Keratinocyte (primary cell): ENCODE results near the gene SLAIN2. TPM values are rescaled to one million over a fixed set of nuclear protein-coding genes. Genes with fewer than 3 reads are reported as not detected.

Experiments
- DNase-seq: peaks from one replicate; pipeline ENCODE4 v3.0.0-alpha.2; 2011; ENCODE audit warnings: low read depth, missing footprints, low spot score
- FAIRE-seq: peaks from 2 replicates; lab custom pipeline; 2011; peaks lifted over from hg19 to GRCh38; lab: Jason Lieb, UNC
- H2AFZ ChIP-seq: 2 replicates; pipeline ENCODE4 v1.6.0; 2012; ENCODE audit warnings: low read length, control low read depth, inconsistent platforms; ENCODE audit not compliant: control insufficient read depth
- H3K27ac ChIP-seq: 2 replicates; pipeline ENCODE4 v1.5.1; 2011; ENCODE audit warnings: low read length; ENCODE audit not compliant: control insufficient read depth, insufficient read depth
- H3K27me3 ChIP-seq: 3 replicates; pipeline ENCODE4 v1.6.0; 2011; ENCODE audit warnings: low read length; ENCODE audit not compliant: control insufficient read depth, insufficient read depth; ENCODE audit errors: extremely low read depth
- H3K36me3 ChIP-seq, 2 experiments: 2 replicates in 1 of 2; 3 replicates in 1 of 2; pipeline ENCODE4 v1.5.1; 2011; ENCODE audit warnings: low read length in 2 of 2, mild to moderate bottlenecking in 1 of 2; ENCODE audit not compliant: control insufficient read depth in 2 of 2, insufficient read depth in 2 of 2; ENCODE audit errors: extremely low read depth in 1 of 2
- H3K4me1 ChIP-seq: 3 replicates; pipeline ENCODE4 v1.5.1; 2011; ENCODE audit warnings: low read length; ENCODE audit not compliant: control insufficient read depth, insufficient read depth; ENCODE audit errors: extremely low read depth
- H3K4me2 ChIP-seq: 3 replicates; pipeline ENCODE4 v1.6.0; 2011; ENCODE audit warnings: low read depth, low read length; ENCODE audit not compliant: control insufficient read depth, insufficient read depth; ENCODE audit errors: extremely low read depth
- H3K4me3 ChIP-seq, 3 experiments: fragments of 200-600 bp in 1 of 3; sonication (generic) in 1 of 3; 2 replicates in 2 of 3; 3 replicates in 1 of 3; pipeline ENCODE4 v1.5.1; 2011 to 2016; ENCODE audit warnings: low read length in 3 of 3, mild to moderate bottlenecking in 3 of 3, control low read depth in 2 of 3, inconsistent platforms in 1 of 3, low read depth in 1 of 3, mixed read lengths in 1 of 3, mixed run types in 1 of 3, moderate library complexity in 1 of 3; ENCODE audit not compliant: control insufficient read depth in 2 of 3, insufficient read depth in 2 of 3; ENCODE audit errors: extremely low read depth in 1 of 3
- H3K79me2 ChIP-seq: 2 replicates; pipeline ENCODE4 v1.6.0; 2012; ENCODE audit warnings: low read length; ENCODE audit not compliant: control insufficient read depth, insufficient read depth
- H3K9ac ChIP-seq: 3 replicates; pipeline ENCODE4 v1.6.0; 2011; ENCODE audit warnings: low read length; ENCODE audit not compliant: control insufficient read depth, insufficient read depth; ENCODE audit errors: extremely low read depth
- H3K9me1 ChIP-seq: 3 replicates; pipeline ENCODE4 v1.6.0; 2011; ENCODE audit warnings: low read length; ENCODE audit not compliant: control insufficient read depth, insufficient read depth; ENCODE audit errors: extremely low read depth
- H3K9me3 ChIP-seq: 2 replicates; pipeline ENCODE4 v1.5.1; 2012; ENCODE audit warnings: low read depth, low read length; ENCODE audit not compliant: control insufficient read depth
- H4K20me1 ChIP-seq: 3 replicates; pipeline ENCODE4 v1.6.0; 2011; ENCODE audit warnings: low read length; ENCODE audit not compliant: control insufficient read depth, insufficient read depth; ENCODE audit errors: extremely low read depth
- EZH2 ChIP-seq: IDR thresholded peaks from one replicate; pipeline ENCODE4 v1.6.1; 2012; ENCODE audit warnings: inconsistent platforms, mild to moderate bottlenecking, low read length, moderate library complexity
- dilution Hi-C: fragments of 300-500 bp; cut with MboI; formaldehyde crosslinking; loops from one replicate; pipeline ENCODE4 v1.7.0; 2020; ENCODE audit warnings: low sequenced_read_pairs; ENCODE audit not compliant: extremely low pct_ligation_motif_present
- polyA plus RNA-seq, 5 experiments: library from polyadenylated mRNA; depleted of rRNA in 3 of 5; stranded (reverse) in 3 of 5; stranded (forward) in 1 of 5; unstranded in 1 of 5; fragments of >200 nt; gene quantifications; 1 replicate in 1 of 5; 2 replicates in 3 of 5; 3 replicates in 1 of 5; pipeline versions ENCODE4 v1.2.1 to v1.2.3, GENCODE V29; 2011 to 2012; ENCODE audit warnings: missing spikeins in 2 of 5, low read depth in 1 of 5, low replicate concordance in 1 of 5
- TF ChIP-seq, protein P1 (sequence below), 3 experiments: IDR thresholded peaks in 1 of 3; conservative IDR thresholded peaks in 1 of 3; optimal IDR thresholded peaks in 1 of 3; 2 replicates in 2 of 3; 3 replicates in 1 of 3; pipeline versions ENCODE3 to v1.5.1; 2011; ENCODE audit warnings: low read length in 3 of 3, mild to moderate bottlenecking in 3 of 3, moderate library complexity in 2 of 3, control low read depth in 1 of 3, inconsistent platforms in 1 of 3; ENCODE audit not compliant: insufficient read depth in 2 of 3; ENCODE audit errors: extremely low read depth in 1 of 3

SLAIN2 gene
- polyA plus RNA-seq, 1 donor (not counting 4 experiments of a cell fraction or from before 2014, with no cell fraction given), result 72.4 TPM

- Histone ChIP-seq H3K4me1 (peaks cover 58% of the 10 kb centered on the region), H3K27me3 (no peaks in the 10 kb centered on the region), H3K79me2 (peaks cover 54% of the 10 kb centered on the region), H3K27ac (peak overlapping the region; percentile 62), H3K9me1 (no peaks in the 10 kb centered on the region), H4K20me1 (no peaks in the 10 kb centered on the region), H3K9ac (peak overlapping the region; percentile 84), H3K4me3 (peak overlapping the region; percentile 72 to 90 (median 88)), H3K36me3 (no peaks in the 10 kb centered on the region), H3K4me2 (peak overlapping the region; percentile 66), H2AFZ (peak overlapping the region; percentile 27), H3K9me3 (no peaks in the 10 kb centered on the region)
- no peak for DNase-seq
- dilution Hi-C loops, result no loop called here
- TF ChIP-seq, protein P1, sequence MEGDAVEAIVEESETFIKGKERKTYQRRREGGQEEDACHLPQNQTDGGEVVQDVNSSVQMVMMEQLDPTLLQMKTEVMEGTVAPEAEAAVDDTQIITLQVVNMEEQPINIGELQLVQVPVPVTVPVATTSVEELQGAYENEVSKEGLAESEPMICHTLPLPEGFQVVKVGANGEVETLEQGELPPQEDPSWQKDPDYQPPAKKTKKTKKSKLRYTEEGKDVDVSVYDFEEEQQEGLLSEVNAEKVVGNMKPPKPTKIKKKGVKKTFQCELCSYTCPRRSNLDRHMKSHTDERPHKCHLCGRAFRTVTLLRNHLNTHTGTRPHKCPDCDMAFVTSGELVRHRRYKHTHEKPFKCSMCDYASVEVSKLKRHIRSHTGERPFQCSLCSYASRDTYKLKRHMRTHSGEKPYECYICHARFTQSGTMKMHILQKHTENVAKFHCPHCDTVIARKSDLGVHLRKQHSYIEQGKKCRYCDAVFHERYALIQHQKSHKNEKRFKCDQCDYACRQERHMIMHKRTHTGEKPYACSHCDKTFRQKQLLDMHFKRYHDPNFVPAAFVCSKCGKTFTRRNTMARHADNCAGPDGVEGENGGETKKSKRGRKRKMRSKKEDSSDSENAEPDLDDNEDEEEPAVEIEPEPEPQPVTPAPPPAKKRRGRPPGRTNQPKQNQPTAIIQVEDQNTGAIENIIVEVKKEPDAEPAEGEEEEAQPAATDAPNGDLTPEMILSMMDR (optimal IDR thresholded peaks at IDR 0.05 in 1 of 3, IDR thresholded peaks at IDR 0.05 in 1 of 3, conservative IDR thresholded peaks at IDR 0.05 in 1 of 3; ENCODE audit: extremely low read depth in 1 of 3, insufficient read depth in 2 of 3, low read length in 3 of 3), result no peak
- TF ChIP-seq EZH2, result no peak
- FAIRE-seq, result no peak
These were observed 662 bp downstream of the SLAIN2 start for GRCh38 chr4:48341776-48342605.

DNA sequence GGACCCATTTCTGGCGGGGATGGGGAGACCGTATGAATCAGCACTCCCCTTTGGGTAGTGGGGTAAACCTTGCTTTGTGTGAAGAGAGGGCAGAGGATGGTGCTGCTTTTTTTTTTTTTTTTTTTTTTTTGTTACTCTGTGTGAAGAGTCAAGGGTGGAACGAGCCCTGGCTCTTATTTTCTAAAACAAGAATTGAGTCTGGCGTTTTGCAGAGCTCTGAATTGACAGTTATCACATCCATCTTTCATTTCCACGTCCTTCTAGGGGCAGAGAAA lies 1.2 kb downstream of the SLAIN2 start:
- no peaks in the 10 kb centered on the region for H3K27me3 ChIP-seq
- peak overlapping the region; percentile 84 for H3K9ac ChIP-seq
- peak overlapping the region; percentile 72 to 90 (median 88) for H3K4me3 ChIP-seq
- H3K27ac ChIP-seq, result peak overlapping the region; percentile 62
- no peak for DNase-seq
- H3K9me3 ChIP-seq, result no peaks in the 10 kb centered on the region
- no peak for FAIRE-seq
- H3K4me2 ChIP-seq, result peak overlapping the region; percentile 66
- H2AFZ ChIP-seq, result no peak overlapping the region
- dilution Hi-C loops, result no loop called here
- peaks cover 53% of the 10 kb centered on the region for H3K4me1 ChIP-seq
- TF ChIP-seq, protein P1 (optimal IDR thresholded peaks at IDR 0.05 in 1 of 3, IDR thresholded peaks at IDR 0.05 in 1 of 3, conservative IDR thresholded peaks at IDR 0.05 in 1 of 3; ENCODE audit: extremely low read depth in 1 of 3, insufficient read depth in 2 of 3, low read length in 3 of 3), result no peak
- TF ChIP-seq EZH2, result no peak
- peaks cover under 1% of the 10 kb centered on the region for H3K9me1 ChIP-seq
- no peaks in the 10 kb centered on the region for H3K36me3 ChIP-seq
- H4K20me1 ChIP-seq, result peaks cover under 1% of the 10 kb centered on the region
- H3K79me2 ChIP-seq, result peaks cover 60% of the 10 kb centered on the region
